Fibroblast of lung (primary cell): ENCODE measurements around the gene PCBP3.

Experiments
- EZH2 ChIP-seq: IDR thresholded peaks from 2 replicates; pipeline ENCODE4 v1.5.1; 2012; ENCODE audit warnings: low read length, control low read depth, mild to moderate bottlenecking; ENCODE audit errors: missing control alignments
- TF ChIP-seq, protein P1 (sequence below), 2 donors: IDR thresholded peaks in 1 of 2; conservative IDR thresholded peaks in 1 of 2; 1 replicate in 1 of 2; 2 replicates in 1 of 2; pipeline ENCODE4 v1.5.1; 2011 to 2012; ENCODE audit warnings: low read length in 2 of 2, control low read depth in 1 of 2, inconsistent platforms in 1 of 2, low read depth in 1 of 2, mild to moderate bottlenecking in 1 of 2

- TF ChIP-seq, protein P1, sequence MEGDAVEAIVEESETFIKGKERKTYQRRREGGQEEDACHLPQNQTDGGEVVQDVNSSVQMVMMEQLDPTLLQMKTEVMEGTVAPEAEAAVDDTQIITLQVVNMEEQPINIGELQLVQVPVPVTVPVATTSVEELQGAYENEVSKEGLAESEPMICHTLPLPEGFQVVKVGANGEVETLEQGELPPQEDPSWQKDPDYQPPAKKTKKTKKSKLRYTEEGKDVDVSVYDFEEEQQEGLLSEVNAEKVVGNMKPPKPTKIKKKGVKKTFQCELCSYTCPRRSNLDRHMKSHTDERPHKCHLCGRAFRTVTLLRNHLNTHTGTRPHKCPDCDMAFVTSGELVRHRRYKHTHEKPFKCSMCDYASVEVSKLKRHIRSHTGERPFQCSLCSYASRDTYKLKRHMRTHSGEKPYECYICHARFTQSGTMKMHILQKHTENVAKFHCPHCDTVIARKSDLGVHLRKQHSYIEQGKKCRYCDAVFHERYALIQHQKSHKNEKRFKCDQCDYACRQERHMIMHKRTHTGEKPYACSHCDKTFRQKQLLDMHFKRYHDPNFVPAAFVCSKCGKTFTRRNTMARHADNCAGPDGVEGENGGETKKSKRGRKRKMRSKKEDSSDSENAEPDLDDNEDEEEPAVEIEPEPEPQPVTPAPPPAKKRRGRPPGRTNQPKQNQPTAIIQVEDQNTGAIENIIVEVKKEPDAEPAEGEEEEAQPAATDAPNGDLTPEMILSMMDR (conservative IDR thresholded peaks at IDR 0.05 in 1 of 2, IDR thresholded peaks at IDR 0.05 in 1 of 2; ENCODE audit: low read depth in 1 of 2, low read length in 2 of 2): no peak
- no peak for TF ChIP-seq EZH2
Observed at GRCh38 chr21:45753445-45753844, 109.9 kb downstream of the PCBP3 start.
